Activated naive CD4-positive, alpha-beta T cell treated with anti-CD3 and anti-CD28 coated beads, Interleukin-2, amount 50 U/mL, for 16 hours (primary cell): ENCODE data around the gene PTPRN2.

ENCODE experiments used
- DNase-seq: peaks from one replicate; pipeline ENCODE4 v3.0.0-alpha.2; 2020

PTPRN2 gene

GRCh38 chr7:158272509-158273137 lies 315.0 kb downstream of the PTPRN2 start:
- DNase-seq: no peak

GRCh38 chr7:158272091-158272490 lies 315.5 kb downstream of the PTPRN2 start:
- no peak for DNase-seq

GRCh38 chr7:158271646-158272045 lies 316.0 kb downstream of the PTPRN2 start:
- DNase-seq: no peak

- no peak for DNase-seq
Observed at GRCh38 chr7:158270856-158271413, 316.7 kb downstream of the PTPRN2 start.

GRCh38 chr7:158270106-158270775 lies 317.4 kb downstream of the PTPRN2 start:
- DNase-seq: no peak

GRCh38 chr7:158268816-158269535 lies 318.6 kb downstream of the PTPRN2 start:
- DNase-seq: no peak

- no peak for DNase-seq
Observed at GRCh38 chr7:158267742-158268435, 319.7 kb downstream of the PTPRN2 start.

GRCh38 chr7:158266817-158267741 lies 320.5 kb downstream of the PTPRN2 start:
- DNase-seq: no peak

- DNase-seq: no peak
Observed at GRCh38 chr7:158266426-158266816, 321.2 kb downstream of the PTPRN2 start.

GRCh38 chr7:158265743-158266080 lies 321.9 kb downstream of the PTPRN2 start:
- no peak for DNase-seq

- DNase-seq: no peak
Observed at GRCh38 chr7:158264881-158265742, 322.5 kb downstream of the PTPRN2 start.

GRCh38 chr7:158263964-158264748 lies 323.5 kb downstream of the PTPRN2 start:
- DNase-seq: no peak

GRCh38 chr7:158263110-158263963 lies 324.3 kb downstream of the PTPRN2 start:
- DNase-seq: no peak

GRCh38 chr7:158262284-158263109 lies 325.1 kb downstream of the PTPRN2 start:
- DNase-seq: no peak

- DNase-seq: no peak
Observed at GRCh38 chr7:158261362-158262235, 326.0 kb downstream of the PTPRN2 start.

GRCh38 chr7:158260567-158261361 lies 326.9 kb downstream of the PTPRN2 start:
- DNase-seq: no peak
